GM23338 (cell line): ENCODE data around the gene TMED7. TPM values are rescaled to one million over a fixed set of nuclear protein-coding genes. Genes with fewer than 3 reads are reported as not detected.

ENCODE experiments used
- ATAC-seq: fragments of 200-7000 bp; cut with Tn5 transposase; 3 replicates; pipeline ENCODE4 v1.9.1; 2020
- DNase-seq: peaks from one replicate; pipeline ENCODE4 v3.0.0-alpha.2; 2015; ENCODE audit warnings: low spot score
- H2AFZ ChIP-seq: fragments of 200-600 bp; sonication (generic); 2 replicates; pipeline ENCODE4 v1.8.0; 2016; ENCODE audit warnings: antibody characterized with exemption, mild to moderate bottlenecking, moderate library complexity
- H3F3A ChIP-seq: fragments of 200-600 bp; sonication (generic); replicated peaks from 2 replicates; pipeline ENCODE4 v1.8.0; 2017; ENCODE audit warnings: antibody characterized with exemption, mixed run types, low read depth
- H3K27ac ChIP-seq: fragments of 200-600 bp; sonication (generic); 2 replicates; pipeline ENCODE4 v1.6.1; 2016; ENCODE audit warnings: low read depth
- H3K27me3 ChIP-seq: fragments of 200-600 bp; sonication (generic); 2 replicates; pipeline ENCODE4 v1.8.0; 2016; ENCODE audit warnings: mild to moderate bottlenecking, mixed run types, moderate library complexity; ENCODE audit not compliant: insufficient read depth
- H3K36me3 ChIP-seq: fragments of 200-600 bp; sonication (generic); 2 replicates; pipeline ENCODE4 v1.8.0; 2016; ENCODE audit warnings: mild to moderate bottlenecking; ENCODE audit not compliant: insufficient read depth
- H3K4me1 ChIP-seq: fragments of 200-600 bp; sonication (generic); 2 replicates; pipeline ENCODE4 v1.8.0; 2016; ENCODE audit warnings: mild to moderate bottlenecking, moderate library complexity; ENCODE audit not compliant: insufficient read depth
- H3K4me2 ChIP-seq: fragments of 200-600 bp; sonication (generic); 2 replicates; pipeline ENCODE4 v1.7.1; 2017; ENCODE audit warnings: mixed run types
- H3K4me3 ChIP-seq: fragments of 200-600 bp; sonication (generic); 2 replicates; pipeline ENCODE4 v1.6.1; 2016; ENCODE audit warnings: mixed run types
- H3K79me2 ChIP-seq: fragments of 200-600 bp; sonication (generic); replicated peaks from 2 replicates; pipeline ENCODE4 v1.8.0; 2017; ENCODE audit warnings: mild to moderate bottlenecking; ENCODE audit not compliant: insufficient read depth
- H3K9me2 ChIP-seq: fragments of 200-600 bp; sonication (generic); 2 replicates; pipeline ENCODE4 v1.8.0; 2017; ENCODE audit not compliant: insufficient read depth
- H4K20me1 ChIP-seq: fragments of 200-600 bp; sonication (generic); replicated peaks from 2 replicates; pipeline ENCODE4 v1.8.0; 2017; ENCODE audit warnings: mild to moderate bottlenecking; ENCODE audit not compliant: insufficient read depth
- H3K27ac Mint-ChIP-seq: 2 replicates; pipeline ENCODE4 v1.8.0; 2020; ENCODE audit warnings: inconsistent platforms, mild to moderate bottlenecking, moderate library complexity, mixed read lengths
- H3K27me3 Mint-ChIP-seq: 3 replicates; pipeline ENCODE4 v1.8.0; 2022; ENCODE audit warnings: low read depth, mild to moderate bottlenecking, moderate library complexity, mixed read lengths, inconsistent platforms; ENCODE audit not compliant: insufficient read depth, poor library complexity
- H3K36me3 Mint-ChIP-seq: 3 replicates; pipeline ENCODE4 v1.8.0; 2021; ENCODE audit warnings: low read depth, mild to moderate bottlenecking, inconsistent platforms, moderate library complexity, mixed read lengths
- H3K4me1 Mint-ChIP-seq: 3 replicates; pipeline ENCODE4 v1.8.0; 2020; ENCODE audit warnings: mild to moderate bottlenecking, inconsistent platforms, mixed read lengths
- H3K4me3 Mint-ChIP-seq: 3 replicates; pipeline ENCODE4 v1.8.0; 2021; ENCODE audit warnings: moderate library complexity, mild to moderate bottlenecking, inconsistent platforms, mixed read lengths
- H3K9me3 Mint-ChIP-seq: 3 replicates; pipeline ENCODE4 v1.8.0; 2020; ENCODE audit warnings: moderate library complexity, mild to moderate bottlenecking, inconsistent platforms, mixed read lengths
- CTCF ChIP-seq, 2 experiments: fragments of 200-600 bp in 1 of 2; sonication (generic) in 1 of 2; conservative IDR thresholded peaks; 2 replicates each; pipeline versions ENCODE4 v1.5.1 to v1.6.1; 2016 to 2017; ENCODE audit warnings: antibody characterized with exemption in 2 of 2, low read depth in 2 of 2, mild to moderate bottlenecking in 2 of 2, moderate library complexity in 1 of 2
- JUNB ChIP-seq: IDR thresholded peaks from one replicate; pipeline ENCODE4 v1.6.1; 2016; ENCODE audit warnings: antibody characterized with exemption; ENCODE audit not compliant: unreplicated experiment
- ZNF114 ChIP-seq: fragments of 250-450 bp; sonication (Bioruptor Pico); IDR thresholded peaks from 2 replicates; pipeline ENCODE4 v1.5.0; 2020; ENCODE audit warnings: mild to moderate bottlenecking, moderate library complexity
- polyA plus RNA-seq: library from polyadenylated mRNA; unstranded; fragments of >200 nt; fragmentation: Nextera tagmentation; extraction: Ambion mirVana; gene quantifications from 2 replicates; pipeline ENCODE4 v1.2.1, GENCODE V29; 2016
- total RNA-seq: library from RNA; depleted of rRNA; stranded (reverse); fragments of >200 nt; shearing (Covaris generic); gene quantifications from 2 replicates; pipeline ENCODE4 v1.2.3, GENCODE V29; 2014
- TF ChIP-seq, protein P1 (sequence below): fragments of 250-450 bp; sonication (Bioruptor Pico); IDR thresholded peaks from 2 replicates; pipeline ENCODE4 v1.5.0; 2020; ENCODE audit warnings: mild to moderate bottlenecking, moderate library complexity
- TF ChIP-seq, protein P2 (sequence below): IDR thresholded peaks from one replicate; pipeline ENCODE4 v1.6.1; 2018; ENCODE audit warnings: antibody characterized with exemption; ENCODE audit not compliant: unreplicated experiment

TMED7 gene
- total and polyA plus RNA-seq, 2 experiments from 2014 or later, result 30.2 to 158 TPM

DNA sequence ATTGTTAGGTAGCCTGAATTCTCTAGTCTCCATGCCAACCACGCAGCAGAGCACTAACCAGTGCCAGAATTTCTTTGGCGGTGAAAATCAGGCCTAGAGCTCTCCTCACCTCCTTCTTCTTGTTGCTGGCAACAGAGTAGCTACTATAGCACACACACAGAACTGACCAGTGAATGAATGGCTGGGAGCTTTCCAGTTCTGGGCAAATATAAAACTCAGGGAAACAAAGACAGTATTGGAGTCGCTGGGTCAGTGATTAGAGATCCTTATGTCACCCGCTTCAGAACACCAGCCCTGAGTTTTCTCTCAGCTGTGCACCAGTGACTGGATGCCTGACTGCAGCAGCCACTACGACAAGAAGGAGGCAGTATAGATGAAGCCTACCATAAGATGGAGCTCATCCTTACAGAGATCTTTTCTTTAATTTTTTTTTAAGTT is 54.4 kb downstream of the TMED7 start:
- TF ChIP-seq CTCF (conservative IDR thresholded peaks at IDR 0.05; ENCODE audit: low read depth in 2 of 2), result peak; percentile 51 to 53
- TF ChIP-seq, protein P1, sequence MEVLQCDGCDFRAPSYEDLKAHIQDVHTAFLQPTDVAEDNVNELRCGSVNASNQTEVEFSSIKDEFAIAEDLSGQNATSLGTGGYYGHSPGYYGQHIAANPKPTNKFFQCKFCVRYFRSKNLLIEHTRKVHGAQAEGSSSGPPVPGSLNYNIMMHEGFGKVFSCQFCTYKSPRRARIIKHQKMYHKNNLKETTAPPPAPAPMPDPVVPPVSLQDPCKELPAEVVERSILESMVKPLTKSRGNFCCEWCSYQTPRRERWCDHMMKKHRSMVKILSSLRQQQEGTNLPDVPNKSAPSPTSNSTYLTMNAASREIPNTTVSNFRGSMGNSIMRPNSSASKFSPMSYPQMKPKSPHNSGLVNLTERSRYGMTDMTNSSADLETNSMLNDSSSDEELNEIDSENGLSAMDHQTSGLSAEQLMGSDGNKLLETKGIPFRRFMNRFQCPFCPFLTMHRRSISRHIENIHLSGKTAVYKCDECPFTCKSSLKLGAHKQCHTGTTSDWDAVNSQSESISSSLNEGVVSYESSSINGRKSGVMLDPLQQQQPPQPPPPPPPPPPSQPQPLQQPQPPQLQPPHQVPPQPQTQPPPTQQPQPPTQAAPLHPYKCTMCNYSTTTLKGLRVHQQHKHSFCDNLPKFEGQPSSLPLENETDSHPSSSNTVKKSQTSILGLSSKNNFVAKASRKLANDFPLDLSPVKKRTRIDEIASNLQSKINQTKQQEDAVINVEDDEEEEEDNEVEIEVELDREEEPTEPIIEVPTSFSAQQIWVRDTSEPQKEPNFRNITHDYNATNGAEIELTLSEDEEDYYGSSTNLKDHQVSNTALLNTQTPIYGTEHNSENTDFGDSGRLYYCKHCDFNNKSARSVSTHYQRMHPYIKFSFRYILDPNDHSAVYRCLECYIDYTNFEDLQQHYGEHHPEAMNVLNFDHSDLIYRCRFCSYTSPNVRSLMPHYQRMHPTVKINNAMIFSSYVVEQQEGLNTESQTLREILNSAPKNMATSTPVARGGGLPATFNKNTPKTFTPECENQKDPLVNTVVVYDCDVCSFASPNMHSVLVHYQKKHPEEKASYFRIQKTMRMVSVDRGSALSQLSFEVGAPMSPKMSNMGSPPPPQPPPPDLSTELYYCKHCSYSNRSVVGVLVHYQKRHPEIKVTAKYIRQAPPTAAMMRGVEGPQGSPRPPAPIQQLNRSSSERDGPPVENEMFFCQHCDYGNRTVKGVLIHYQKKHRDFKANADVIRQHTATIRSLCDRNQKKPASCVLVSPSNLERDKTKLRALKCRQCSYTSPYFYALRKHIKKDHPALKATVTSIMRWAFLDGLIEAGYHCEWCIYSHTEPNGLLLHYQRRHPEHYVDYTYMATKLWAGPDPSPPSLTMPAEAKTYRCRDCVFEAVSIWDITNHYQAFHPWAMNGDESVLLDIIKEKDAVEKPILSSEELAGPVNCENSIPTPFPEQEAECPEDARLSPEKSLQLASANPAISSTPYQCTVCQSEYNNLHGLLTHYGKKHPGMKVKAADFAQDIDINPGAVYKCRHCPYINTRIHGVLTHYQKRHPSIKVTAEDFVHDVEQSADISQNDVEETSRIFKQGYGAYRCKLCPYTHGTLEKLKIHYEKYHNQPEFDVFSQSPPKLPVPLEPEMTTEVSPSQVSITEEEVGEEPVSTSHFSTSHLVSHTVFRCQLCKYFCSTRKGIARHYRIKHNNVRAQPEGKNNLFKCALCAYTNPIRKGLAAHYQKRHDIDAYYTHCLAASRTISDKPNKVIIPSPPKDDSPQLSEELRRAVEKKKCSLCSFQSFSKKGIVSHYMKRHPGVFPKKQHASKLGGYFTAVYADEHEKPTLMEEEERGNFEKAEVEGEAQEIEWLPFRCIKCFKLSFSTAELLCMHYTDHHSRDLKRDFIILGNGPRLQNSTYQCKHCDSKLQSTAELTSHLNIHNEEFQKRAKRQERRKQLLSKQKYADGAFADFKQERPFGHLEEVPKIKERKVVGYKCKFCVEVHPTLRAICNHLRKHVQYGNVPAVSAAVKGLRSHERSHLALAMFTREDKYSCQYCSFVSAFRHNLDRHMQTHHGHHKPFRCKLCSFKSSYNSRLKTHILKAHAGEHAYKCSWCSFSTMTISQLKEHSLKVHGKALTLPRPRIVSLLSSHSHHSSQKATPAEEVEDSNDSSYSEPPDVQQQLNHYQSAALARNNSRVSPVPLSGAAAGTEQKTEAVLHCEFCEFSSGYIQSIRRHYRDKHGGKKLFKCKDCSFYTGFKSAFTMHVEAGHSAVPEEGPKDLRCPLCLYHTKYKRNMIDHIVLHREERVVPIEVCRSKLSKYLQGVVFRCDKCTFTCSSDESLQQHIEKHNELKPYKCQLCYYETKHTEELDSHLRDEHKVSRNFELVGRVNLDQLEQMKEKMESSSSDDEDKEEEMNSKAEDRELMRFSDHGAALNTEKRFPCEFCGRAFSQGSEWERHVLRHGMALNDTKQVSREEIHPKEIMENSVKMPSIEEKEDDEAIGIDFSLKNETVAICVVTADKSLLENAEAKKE (CRISPR knock-in tag), result no peak
- TF ChIP-seq, protein P2, sequence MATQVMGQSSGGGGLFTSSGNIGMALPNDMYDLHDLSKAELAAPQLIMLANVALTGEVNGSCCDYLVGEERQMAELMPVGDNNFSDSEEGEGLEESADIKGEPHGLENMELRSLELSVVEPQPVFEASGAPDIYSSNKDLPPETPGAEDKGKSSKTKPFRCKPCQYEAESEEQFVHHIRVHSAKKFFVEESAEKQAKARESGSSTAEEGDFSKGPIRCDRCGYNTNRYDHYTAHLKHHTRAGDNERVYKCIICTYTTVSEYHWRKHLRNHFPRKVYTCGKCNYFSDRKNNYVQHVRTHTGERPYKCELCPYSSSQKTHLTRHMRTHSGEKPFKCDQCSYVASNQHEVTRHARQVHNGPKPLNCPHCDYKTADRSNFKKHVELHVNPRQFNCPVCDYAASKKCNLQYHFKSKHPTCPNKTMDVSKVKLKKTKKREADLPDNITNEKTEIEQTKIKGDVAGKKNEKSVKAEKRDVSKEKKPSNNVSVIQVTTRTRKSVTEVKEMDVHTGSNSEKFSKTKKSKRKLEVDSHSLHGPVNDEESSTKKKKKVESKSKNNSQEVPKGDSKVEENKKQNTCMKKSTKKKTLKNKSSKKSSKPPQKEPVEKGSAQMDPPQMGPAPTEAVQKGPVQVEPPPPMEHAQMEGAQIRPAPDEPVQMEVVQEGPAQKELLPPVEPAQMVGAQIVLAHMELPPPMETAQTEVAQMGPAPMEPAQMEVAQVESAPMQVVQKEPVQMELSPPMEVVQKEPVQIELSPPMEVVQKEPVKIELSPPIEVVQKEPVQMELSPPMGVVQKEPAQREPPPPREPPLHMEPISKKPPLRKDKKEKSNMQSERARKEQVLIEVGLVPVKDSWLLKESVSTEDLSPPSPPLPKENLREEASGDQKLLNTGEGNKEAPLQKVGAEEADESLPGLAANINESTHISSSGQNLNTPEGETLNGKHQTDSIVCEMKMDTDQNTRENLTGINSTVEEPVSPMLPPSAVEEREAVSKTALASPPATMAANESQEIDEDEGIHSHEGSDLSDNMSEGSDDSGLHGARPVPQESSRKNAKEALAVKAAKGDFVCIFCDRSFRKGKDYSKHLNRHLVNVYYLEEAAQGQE, result no peak
- TF ChIP-seq ZNF114 (CRISPR knock-in tag), result no peak
- no peak for TF ChIP-seq JUNB
- ATAC-seq, result peak; percentile 95
- Histone ChIP-seq H2AFZ (no peak overlapping the region), H3K9me2 (no peaks in the 10 kb centered on the region), H3F3A (no peaks in the 10 kb centered on the region), H3K36me3 (no peaks in the 10 kb centered on the region), H3K4me1 (no peaks in the 10 kb centered on the region), H3K27ac (no peak overlapping the region), H4K20me1 (no peaks in the 10 kb centered on the region), H3K4me2 (no peak overlapping the region), H3K27me3 (no peaks in the 10 kb centered on the region), H3K4me3 (no peak overlapping the region), H3K79me2 (no peaks in the 10 kb centered on the region)
- H3K4me3 Mint-ChIP-seq, result no peak overlapping the region
- no peaks in the 10 kb centered on the region for H3K27me3 Mint-ChIP-seq
- H3K9me3 Mint-ChIP-seq, result no peaks in the 10 kb centered on the region
- H3K4me1 Mint-ChIP-seq, result peaks cover 13% of the 10 kb centered on the region; the same call in 1 of the 3 replicates
- no peaks in the 10 kb centered on the region for H3K36me3 Mint-ChIP-seq
- peak; percentile 63 for DNase-seq
- H3K27ac Mint-ChIP-seq, result no peak overlapping the region
